Measurements from ENCODE around the gene PHF12.
A peak's percentile ranks its signal among the peaks of the same experiment; 100 is the strongest.

PHF12 gene

GRCh38 chr17:28951428-28951990, at the start of gene PHF12:
PHF12 (minus strand) TSS chr17:28951518; CDS start chr17:28950960, 558 bp downstream.
- peak; percentile 94 for DNase-seq (ENCODE audit: low read depth)

- DNase-seq (ENCODE audit: low read depth): no peak
Measured at GRCh38 chr17:29000973-29001372, 49.7 kb upstream of the PHF12 start.

- no peak for DNase-seq (ENCODE audit: low read depth)
Measured at GRCh38 chr17:28999206-28999605, 47.9 kb upstream of the PHF12 start.

DNA sequence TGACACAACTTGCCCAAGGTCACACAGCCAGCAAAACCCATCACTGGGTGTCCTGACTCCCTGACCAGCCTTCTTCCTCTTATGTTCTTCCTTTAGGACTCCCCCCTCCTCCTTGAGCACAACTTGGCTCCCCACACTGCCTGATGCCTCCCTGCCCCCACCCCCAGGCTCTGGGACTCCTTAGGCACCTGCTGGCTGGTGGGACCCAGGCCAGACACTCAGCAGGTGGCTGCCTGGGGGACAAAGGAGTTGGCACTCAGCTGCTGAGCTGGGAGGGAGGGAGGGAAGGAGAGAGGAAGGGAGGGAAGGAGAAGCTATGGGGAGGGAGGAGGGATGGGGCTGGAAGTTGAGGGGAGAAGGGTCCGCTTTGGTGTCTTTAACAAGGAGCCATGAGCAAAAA, 46.5 kb upstream of the PHF12 start:
- DNase-seq (ENCODE audit: low read depth): no peak

DNA sequence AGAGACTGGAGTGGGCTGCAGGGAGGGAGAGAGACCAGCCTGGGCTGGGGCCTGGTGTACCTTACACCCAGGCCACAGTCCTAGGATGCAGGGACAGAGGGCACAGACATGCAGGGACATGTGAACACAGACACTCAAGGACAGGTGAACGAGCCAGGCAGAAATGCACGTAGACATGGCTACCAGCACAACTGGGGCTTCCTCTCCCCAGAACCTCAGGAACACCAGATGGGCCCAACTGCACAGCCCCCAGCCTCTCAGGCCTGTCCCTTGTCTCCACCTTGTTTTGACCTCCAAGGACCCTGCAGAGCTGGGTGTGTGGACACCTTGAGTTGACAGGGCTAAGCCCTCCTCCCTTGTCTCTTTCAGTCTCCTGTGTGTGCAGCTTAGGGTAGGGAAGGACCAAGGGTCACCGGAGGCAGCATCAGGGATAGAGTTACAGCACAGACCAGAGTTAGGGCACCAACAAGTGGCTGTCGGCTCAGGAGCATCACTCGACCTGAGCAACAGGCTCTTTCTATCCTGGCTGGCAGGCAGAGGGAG, 45.3 kb upstream of the PHF12 start:
- no peak for DNase-seq (ENCODE audit: low read depth)

- no peak for DNase-seq (ENCODE audit: low read depth)
Measured at GRCh38 chr17:28993645-28994426, 42.5 kb upstream of the PHF12 start.

- no peak for DNase-seq (ENCODE audit: low read depth)
Measured at GRCh38 chr17:28992625-28993600, 41.6 kb upstream of the PHF12 start.

DNA sequence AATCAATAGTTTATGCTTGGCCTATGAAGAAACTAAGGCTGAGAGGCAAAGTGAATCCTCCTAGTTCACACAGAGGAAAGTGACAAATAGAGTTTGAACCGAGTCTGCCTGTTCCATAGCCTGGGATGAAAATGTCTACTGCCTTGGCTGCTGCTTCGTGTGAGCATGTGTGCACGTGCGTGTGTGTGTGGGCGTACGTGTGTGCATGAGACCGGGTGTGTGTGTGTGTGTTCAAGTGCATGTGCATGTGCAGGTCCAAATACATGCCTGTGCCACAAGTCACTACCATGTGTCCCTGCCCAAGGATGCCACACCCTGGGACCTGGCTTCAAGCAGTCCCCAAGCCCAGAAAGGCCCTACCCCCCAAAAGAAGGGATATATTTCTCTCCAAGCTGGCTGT, 40.9 kb upstream of the PHF12 start:
- no peak for DNase-seq (ENCODE audit: low read depth)

DNA sequence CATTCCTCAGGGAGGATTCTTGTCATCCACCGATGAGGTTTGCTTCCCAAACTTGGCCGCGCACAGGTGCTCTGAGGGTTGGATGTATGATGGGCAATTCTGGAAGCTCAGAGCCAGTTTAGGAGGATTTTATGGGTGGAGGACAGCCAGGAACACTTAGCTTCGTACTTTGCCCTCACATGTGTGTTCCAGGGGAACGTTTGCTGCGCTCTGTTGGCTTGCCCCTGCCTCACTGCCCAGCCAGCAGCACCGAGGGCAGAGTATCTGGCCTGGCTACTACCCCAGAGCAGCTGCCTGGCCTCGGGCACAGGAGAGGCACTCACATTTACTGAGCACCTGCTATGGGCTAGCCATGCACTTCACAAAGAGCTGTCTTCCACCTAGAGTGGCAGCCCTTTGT, 40.5 kb upstream of the PHF12 start:
- no peak for DNase-seq (ENCODE audit: low read depth)

- no peak for DNase-seq (ENCODE audit: low read depth)
Measured at GRCh38 chr17:28989028-28989427, 37.7 kb upstream of the PHF12 start.

GRCh38 chr17:28988475-28988874, 37.2 kb upstream of the PHF12 start:
- DNase-seq (ENCODE audit: low read depth): no peak

GRCh38 chr17:28986714-28987655, 35.7 kb upstream of the PHF12 start:
- DNase-seq (ENCODE audit: low read depth): no peak

DNA sequence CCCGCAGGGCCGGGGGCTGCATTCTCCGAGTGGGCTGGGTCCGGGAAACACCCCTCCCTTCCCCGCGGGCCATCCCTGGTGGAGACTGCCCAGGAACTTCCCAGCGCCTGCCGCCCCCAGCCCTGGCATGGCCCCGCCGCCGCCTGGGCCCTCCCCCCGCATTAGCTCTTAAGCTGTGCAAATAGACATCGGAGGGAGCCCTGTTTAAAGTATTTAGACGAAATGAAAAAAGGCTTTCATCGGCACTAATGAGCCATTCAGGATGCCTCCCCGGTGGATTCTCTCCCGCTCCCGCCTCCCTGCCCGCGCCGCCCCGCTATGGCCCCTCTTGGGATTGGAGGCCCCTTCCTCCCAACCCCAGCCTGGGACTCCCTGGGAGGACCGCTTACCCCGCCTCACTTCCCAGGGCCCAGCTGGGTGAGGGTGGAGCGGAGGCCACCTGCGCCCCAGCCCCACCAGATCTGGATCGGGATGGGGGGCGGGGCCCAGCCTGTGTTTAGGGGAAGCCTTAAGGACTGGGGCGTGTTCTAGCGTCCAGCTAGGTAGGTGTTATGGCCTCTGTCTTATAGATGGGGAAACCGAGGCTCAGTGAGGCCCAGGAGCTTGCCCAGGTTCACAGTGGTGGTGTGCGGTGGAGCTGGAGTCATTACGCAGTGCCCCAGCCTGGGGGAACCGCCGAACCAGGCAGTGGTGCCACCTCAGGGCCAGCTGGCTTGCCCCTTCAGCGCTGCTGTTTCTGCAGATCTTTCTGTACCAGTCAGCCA, 34.8 kb upstream of the PHF12 start:
- no peak for DNase-seq (ENCODE audit: low read depth)

- DNase-seq (ENCODE audit: low read depth): no peak
Measured at GRCh38 chr17:28983286-28984230, 32.2 kb upstream of the PHF12 start.

DNA sequence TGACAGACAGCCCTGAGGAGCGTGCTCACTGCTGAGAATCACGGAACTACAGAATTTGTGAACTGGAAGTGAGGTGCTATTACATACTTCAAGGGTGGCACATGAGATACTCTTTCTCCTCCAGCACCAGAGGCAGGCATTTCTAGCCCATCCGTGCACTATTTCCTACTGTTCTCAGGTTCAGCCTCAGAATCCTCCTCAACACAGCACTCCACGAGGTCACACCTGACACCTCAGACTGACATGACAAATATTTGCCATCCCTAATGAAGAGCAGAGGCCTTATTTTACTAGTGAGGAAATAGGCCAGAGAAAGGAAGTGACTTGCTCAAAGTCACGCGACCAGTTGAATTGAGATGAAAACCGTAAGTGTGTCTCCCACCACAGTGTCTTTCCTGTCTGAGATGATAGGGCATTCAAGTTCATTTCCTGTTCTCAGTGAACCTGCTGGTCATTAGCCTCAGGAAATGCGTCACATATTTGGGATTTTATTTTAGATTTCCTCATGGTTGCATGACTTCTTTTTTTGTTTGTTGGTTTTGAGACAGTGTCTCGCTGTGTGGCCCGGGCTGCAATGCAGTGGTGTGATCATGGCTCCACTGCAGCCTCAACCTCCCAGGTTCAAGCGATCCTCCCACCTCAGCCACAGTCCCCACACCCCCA, 30.9 kb upstream of the PHF12 start:
- no peak for DNase-seq (ENCODE audit: low read depth)

GRCh38 chr17:28978356-28978964, 27.1 kb upstream of the PHF12 start:
- DNase-seq (ENCODE audit: low read depth): no peak

DNA sequence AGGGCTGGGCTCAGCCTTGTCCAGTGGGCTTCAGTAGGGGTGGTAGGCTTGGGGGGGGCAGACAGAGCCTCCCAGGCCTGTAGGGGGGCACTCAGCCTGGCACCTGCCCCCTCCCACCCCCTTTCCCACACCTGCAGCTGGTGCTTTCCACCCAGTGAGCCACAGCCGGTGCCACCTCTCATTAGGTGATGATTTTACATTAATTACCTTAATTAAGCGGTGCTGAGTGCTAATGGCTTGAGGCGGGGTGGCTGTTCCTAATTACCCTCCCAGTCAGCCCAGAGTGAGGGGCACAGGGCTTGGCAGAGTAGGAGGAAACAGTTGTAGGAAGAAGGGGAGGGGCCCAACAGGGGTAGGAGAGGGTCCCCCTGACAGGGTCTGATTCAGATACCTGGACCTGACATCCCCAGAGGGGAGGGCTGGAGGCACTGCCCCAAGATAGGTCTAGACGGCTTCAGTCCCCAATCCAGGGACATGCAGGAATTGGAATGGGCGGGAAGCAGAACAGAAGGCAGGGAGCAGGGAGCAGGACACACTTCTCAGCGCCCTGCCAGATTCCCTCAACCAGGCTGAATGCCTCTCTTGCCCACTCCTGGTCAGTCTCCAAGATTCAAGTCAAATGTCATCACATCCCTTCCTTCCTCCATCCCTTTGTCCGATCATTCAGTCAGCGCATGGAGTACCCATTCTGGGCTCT, 26.5 kb upstream of the PHF12 start:
- DNase-seq (ENCODE audit: low read depth): no peak

- no peak for DNase-seq (ENCODE audit: low read depth)
Measured at GRCh38 chr17:28975646-28976045, 24.3 kb upstream of the PHF12 start.
